ELF-1 (cell line): ENCODE data around the gene PLXDC1.

Source experiments
- DNase-seq: peaks from one replicate; pipeline ENCODE4 v3.0.0-alpha.2; 2016; ENCODE audit warnings: low read depth, low spot score

Gene PLXDC1

GRCh38 chr17:39151150-39151942, at the start of gene PLXDC1:
Gene PLXDC1 (minus strand): TSS chr17:39151637. CDS start chr17:39151437, 200 bp downstream.
- no peak for DNase-seq

- DNase-seq: no peak
Observed at GRCh38 chr17:39200957-39201510, 49.6 kb upstream of the PLXDC1 start.

GRCh38 chr17:39200070-39200879, 48.8 kb upstream of the PLXDC1 start, which contains the start of gene RPL19:
Gene RPL19 (plus strand): TSS chr17:39200283. CDS start chr17:39200345, 62 bp downstream.
- DNase-seq: peak; percentile 85

- peak; percentile 93 for DNase-seq
Observed at GRCh38 chr17:39199820-39200069, 48.3 kb upstream of the PLXDC1 start.

- DNase-seq: no peak
Observed at GRCh38 chr17:39198186-39198566, 46.7 kb upstream of the PLXDC1 start.

GRCh38 chr17:39197380-39198185, 46.1 kb upstream of the PLXDC1 start, which contains the start of gene CACNB1:
Gene CACNB1 (minus strand): TSS chr17:39197669. CDS start chr17:39197495, 174 bp downstream.
- DNase-seq: peak; percentile 76

GRCh38 chr17:39196808-39197291, 45.4 kb upstream of the PLXDC1 start:
- DNase-seq: no peak

- DNase-seq: no peak
Observed at GRCh38 chr17:39196241-39196807, 44.9 kb upstream of the PLXDC1 start.

GRCh38 chr17:39195568-39196160, 44.2 kb upstream of the PLXDC1 start:
- no peak for DNase-seq

GRCh38 chr17:39194985-39195524, 43.6 kb upstream of the PLXDC1 start:
- DNase-seq: peak; percentile 72

GRCh38 chr17:39194089-39194984, 42.9 kb upstream of the PLXDC1 start:
- peak; percentile 87 for DNase-seq

GRCh38 chr17:39193346-39193745, 41.9 kb upstream of the PLXDC1 start:
- DNase-seq: no peak

GRCh38 chr17:39192901-39193300, 41.5 kb upstream of the PLXDC1 start:
- no peak for DNase-seq

GRCh38 chr17:39191750-39192510, 40.5 kb upstream of the PLXDC1 start:
- DNase-seq: no peak

GRCh38 chr17:39187152-39187830, 35.9 kb upstream of the PLXDC1 start:
- no peak for DNase-seq

- DNase-seq: no peak
Observed at GRCh38 chr17:39186481-39187002, 35.1 kb upstream of the PLXDC1 start.

- no peak for DNase-seq
Observed at GRCh38 chr17:39183720-39184119, 32.3 kb upstream of the PLXDC1 start.

GRCh38 chr17:39183045-39183444, 31.6 kb upstream of the PLXDC1 start:
- DNase-seq: no peak
